HEK293T (cell line): ENCODE data around the gene MT1HL1.

Source experiments
- BHLHE40 ChIP-seq: fragments of 450-650 bp; IDR thresholded peaks from 2 replicates; pipeline ENCODE4 v1.6.1; 2016; ENCODE audit warnings: mild to moderate bottlenecking, moderate library complexity, borderline replicate concordance
- FOXA1 ChIP-seq: fragments of 450-650 bp; IDR thresholded peaks from 2 replicates; pipeline ENCODE4 v1.6.1; 2016; ENCODE audit warnings: mild to moderate bottlenecking
- HDGF ChIP-seq: fragments of 450-650 bp; IDR thresholded peaks from 2 replicates; pipeline ENCODE4 v1.6.1; 2017; ENCODE audit warnings: antibody characterized with exemption, borderline replicate concordance
- SP1 ChIP-seq: fragments of 450-650 bp; IDR thresholded peaks from 2 replicates; pipeline ENCODE4 v1.6.1; 2017
- SUZ12 ChIP-seq: fragments of 450-650 bp; IDR thresholded peaks from 2 replicates; pipeline ENCODE4 v1.6.1; 2016; ENCODE audit warnings: mild to moderate bottlenecking
- TARDBP ChIP-seq: fragments of 450-650 bp; IDR thresholded peaks from 2 replicates; pipeline ENCODE4 v1.6.1; 2016
- TF ChIP-seq, protein P1 (sequence below): fragments of 450-650 bp; IDR thresholded peaks from 2 replicates; pipeline ENCODE4 v1.6.1; 2016

GRCh38 chr1:237033061-237033460 lies 28.8 kb upstream of the MT1HL1 start:
- TF ChIP-seq, protein P1, sequence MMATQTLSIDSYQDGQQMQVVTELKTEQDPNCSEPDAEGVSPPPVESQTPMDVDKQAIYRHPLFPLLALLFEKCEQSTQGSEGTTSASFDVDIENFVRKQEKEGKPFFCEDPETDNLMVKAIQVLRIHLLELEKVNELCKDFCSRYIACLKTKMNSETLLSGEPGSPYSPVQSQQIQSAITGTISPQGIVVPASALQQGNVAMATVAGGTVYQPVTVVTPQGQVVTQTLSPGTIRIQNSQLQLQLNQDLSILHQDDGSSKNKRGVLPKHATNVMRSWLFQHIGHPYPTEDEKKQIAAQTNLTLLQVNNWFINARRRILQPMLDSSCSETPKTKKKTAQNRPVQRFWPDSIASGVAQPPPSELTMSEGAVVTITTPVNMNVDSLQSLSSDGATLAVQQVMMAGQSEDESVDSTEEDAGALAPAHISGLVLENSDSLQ = no peak
- TF ChIP-seq TARDBP (no peak), HDGF (no peak), BHLHE40 (no peak), SP1 (no peak), FOXA1 (no peak), SUZ12 (no peak)
